Stimulated activated CD8-positive, alpha-beta memory T cell treated with anti-CD3 and anti-CD28 coated beads, Interleukin-15, amount 100 ng/mL, for 24 hours (primary cell): ENCODE measurements around the gene CMBL.
"Not testable (repeated sequence)": the region's sequence is repeated elsewhere in the genome, so short reads cannot be mapped to it uniquely, and the experiment has no call there.

Experiments
- DNase-seq: peaks from one replicate; pipeline ENCODE4 v3.0.0-alpha.2; 2020; ENCODE audit warnings: low read depth

The CMBL gene

DNA sequence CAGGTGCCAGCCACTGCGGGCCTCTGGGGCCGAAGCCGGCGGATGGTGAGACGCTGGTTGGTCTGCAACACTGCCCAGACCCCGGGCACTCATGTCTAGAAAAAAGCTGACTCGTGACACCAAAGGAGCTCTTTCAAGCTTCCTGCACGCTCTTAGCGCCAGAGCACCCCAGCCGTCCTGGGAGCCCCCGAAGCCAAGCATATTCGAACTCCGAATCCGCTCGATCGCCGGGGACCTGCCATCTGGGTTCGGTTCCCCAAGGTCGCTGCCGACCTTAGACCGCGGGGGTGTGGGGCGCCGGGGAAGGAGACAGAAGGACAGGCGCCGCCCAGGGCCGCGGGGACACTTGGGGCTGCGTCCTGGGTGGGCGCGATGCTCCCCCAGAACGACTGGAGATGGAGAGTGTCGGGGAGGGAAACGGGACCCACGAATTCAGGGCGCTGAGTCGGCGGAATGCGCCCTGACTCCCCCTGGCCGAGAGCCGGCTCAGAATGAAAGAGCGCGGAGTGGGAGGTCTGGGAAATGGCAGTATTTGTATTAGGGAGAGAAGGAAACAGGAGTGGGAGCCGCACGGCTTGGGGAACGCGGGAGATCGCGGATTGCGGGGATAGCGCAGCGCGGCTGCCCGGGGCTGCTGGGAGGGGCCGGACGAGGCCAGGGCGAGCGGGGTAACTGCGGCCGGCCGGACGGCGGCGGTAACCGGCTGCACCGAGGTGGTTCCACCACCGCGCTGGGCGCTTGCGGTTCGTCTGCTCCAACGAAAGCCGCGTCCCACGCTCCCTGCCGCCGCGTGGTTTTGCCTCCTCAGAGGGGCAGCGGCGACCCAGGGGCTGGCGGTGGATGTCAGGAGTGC is 25.7 kb upstream of the CMBL start:
- no peak for DNase-seq

DNA sequence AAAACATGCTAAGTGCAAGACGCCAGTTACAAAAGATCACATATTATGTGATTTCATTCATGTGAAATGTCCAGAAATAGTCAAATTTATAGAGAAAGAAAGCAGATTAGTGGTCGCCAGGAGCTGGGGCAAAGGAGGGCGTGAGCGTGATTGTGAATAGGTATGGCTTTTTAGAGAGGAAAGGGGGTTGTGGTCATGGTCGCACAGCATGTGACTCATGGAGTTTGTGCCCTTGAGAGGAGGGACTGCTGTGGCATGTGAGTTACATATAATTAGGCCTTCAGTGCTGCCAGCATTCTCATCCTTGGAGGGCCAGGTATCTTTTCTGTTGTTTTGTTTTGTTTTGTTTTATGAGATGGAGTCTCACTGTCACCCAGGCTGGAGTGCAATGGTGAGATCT is 24.6 kb upstream of the CMBL start:
- DNase-seq: no peak

DNA sequence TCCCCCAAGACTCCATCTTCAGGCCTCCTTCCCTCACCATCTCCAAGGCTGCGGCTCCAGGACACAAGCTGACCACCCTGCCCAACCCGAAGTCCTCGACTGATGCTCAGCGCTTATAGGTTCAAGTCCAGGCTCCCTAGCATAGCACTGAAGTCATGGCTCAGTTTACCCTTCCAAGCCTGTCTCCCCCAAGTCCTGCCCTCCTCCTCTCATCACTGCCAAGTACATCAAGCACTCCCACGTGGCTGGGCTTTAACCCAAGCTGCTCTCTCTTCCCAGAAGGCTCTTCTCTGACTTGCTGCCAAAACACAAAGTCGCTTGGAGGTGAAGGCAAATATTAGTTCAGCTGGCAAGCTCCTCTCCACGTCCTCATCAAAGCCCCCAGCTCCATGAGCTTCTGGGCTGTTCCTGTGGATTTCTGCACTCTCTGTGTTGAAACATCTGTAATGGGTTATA is 23.7 kb upstream of the CMBL start:
- DNase-seq: no peak

GRCh38 chr5:10330511-10331230 is 23.0 kb upstream of the CMBL start:
- DNase-seq: no peak

DNA sequence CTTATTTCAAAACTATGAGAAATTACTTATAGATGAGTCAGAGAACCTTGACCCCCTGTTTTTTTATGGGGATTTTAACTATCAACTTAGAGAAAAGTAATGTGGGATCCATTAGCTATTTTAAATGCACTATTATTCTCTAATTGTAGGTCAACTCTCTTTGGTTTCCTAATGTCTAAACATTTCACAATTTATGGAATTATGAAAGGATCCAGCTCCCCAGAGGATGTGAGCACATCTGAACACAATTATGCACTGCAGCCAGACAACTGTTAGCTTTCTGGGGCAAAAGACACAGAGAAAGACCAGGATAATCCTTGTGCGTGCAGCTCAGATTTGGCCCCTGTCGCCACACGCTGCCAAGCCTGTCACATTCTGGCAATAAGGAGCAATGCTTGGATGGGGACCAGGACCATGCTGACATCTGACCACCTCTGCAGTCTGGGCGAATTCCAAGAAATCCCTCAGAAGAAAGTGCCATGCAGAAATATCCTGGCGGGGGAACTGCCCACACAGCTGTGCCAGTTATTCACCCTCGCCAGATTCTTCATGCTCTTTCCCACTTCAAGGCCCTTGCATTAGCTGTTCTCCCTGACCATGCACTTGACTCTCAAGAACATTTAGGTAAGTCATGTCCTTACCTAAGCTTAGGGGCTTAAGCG is 22.2 kb upstream of the CMBL start:
- no peak for DNase-seq

DNA sequence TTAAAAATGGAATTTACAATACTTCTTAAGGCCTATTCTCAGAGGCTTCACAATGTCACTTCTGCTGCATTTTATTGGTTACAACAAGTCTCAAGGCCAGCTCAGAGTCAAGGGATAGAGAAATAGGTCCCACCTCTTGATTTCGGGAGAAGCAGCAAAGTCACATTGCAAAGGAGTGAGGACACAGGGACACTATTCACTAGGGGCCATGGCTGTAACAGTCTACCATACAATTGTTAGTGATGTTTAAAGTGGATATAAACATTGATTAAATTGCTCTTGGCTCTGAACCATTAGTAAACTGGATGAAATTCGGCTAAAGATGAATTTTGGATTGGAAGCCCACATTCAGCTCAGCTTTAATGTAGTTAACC is 21.7 kb upstream of the CMBL start:
- DNase-seq: no peak

GRCh38 chr5:10328323-10328722 is 20.6 kb upstream of the CMBL start:
- DNase-seq: no peak

DNA sequence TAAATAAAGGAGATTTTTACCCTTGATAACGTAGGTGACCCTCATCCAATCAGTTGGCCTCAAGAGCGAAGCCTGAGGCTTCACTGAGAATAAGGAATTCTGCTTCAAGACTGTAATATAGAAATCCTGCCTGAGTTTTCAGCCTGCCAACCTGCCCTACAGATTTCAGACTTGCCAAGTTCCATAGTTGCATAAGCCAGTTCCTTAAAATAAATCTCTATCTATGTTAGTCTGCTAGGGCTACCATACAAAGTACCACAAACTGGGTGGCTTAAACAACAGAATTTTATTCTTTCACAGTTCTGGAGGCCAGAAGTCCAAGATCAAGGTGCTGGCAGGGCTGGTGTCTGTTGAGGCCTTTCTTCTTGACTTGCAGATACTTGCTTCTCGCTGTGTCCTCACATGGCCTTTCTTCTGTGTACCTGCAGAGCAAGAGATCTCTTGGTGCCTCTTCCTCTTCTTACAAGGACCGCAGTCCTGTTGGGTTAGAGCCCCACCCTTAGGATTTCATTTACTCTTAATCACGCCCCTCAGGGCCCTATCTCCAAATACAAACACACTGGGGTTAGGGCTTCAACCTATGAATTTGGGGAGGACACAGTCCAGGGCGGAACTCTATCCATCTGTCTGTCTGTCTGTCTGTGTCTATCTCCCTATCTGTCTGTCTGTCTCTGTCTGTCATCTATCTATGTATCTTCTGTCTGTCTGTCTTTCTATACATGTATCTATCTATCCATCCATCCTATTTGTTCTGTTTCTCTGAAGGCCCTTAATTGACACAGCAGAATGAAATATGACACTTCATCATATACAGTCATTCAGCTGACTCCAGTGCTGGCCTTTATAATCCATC is 17.0 kb upstream of the CMBL start:
- DNase-seq: no peak

DNA sequence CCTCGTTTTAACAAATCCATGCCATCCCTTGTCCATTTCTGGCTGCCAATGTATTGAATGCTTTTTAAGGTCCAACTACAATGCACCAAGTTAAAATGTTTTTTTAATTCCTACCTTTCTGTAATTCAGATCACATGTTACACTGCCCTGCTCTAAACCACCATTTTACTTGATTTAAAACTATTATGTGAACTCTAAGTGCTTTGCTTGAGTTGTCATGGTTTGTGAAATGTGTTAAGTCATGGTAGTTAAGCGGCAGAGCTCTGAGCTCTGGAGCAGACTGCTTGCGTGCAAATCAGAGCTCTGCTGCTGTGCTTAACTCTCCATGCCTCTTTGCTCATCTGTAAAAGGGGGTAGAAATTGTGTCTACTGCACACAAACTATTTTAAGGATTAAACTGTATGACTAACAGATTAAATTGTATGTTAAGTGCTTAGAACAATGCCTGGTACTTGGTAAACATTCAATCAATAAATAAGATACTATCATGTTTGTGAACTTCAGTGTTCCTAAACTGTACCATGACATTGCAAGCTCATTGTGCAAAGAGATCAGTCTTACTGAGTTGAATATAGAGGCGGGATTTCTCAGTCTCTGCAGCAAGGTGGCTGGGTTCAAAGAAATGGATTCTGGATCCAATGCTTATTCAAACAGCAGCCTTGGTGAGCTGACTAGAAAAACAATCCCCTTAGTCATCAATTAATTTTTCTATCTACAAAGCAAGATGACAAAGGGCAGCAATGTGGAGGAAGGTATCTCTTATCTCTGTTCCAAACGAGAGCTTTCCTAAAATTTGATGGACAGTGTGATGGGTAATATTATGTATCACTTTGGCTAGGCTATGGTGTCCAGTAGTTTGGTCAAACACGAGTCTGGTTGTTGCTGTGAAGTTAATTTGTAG is 16.1 kb upstream of the CMBL start:
- no peak for DNase-seq

- DNase-seq: no peak
These were observed 14.2 kb upstream of the CMBL start for GRCh38 chr5:10321882-10322281.

DNA sequence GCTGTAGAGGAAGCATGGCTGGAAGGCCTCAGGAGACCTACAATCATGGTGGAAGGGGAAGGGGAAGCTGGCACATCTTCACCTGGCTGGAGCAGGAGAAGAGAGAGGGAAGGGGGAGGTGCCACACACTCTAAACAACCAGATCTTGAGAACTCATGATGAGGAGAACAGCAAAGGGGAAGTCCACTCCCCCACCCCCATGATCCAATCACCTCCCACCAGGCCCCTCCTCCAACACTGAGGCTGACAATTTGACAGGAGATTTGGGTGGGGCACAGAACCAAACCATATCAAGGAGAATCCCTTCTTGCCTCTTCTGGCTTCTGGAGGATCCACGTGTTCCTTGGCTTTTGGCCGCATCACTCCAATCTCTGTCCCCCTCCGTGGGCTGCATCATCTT is 13.1 kb upstream of the CMBL start:
- no peak for DNase-seq

- DNase-seq: no peak
These were observed 11.6 kb upstream of the CMBL start for GRCh38 chr5:10319202-10319851.

GRCh38 chr5:10317825-10318682 is 10.4 kb upstream of the CMBL start:
- no peak for DNase-seq

- no peak for DNase-seq
These were observed 8.3 kb upstream of the CMBL start for GRCh38 chr5:10315824-10316509.

- DNase-seq: no peak
These were observed 7.5 kb upstream of the CMBL start for GRCh38 chr5:10315201-10315600.

DNA sequence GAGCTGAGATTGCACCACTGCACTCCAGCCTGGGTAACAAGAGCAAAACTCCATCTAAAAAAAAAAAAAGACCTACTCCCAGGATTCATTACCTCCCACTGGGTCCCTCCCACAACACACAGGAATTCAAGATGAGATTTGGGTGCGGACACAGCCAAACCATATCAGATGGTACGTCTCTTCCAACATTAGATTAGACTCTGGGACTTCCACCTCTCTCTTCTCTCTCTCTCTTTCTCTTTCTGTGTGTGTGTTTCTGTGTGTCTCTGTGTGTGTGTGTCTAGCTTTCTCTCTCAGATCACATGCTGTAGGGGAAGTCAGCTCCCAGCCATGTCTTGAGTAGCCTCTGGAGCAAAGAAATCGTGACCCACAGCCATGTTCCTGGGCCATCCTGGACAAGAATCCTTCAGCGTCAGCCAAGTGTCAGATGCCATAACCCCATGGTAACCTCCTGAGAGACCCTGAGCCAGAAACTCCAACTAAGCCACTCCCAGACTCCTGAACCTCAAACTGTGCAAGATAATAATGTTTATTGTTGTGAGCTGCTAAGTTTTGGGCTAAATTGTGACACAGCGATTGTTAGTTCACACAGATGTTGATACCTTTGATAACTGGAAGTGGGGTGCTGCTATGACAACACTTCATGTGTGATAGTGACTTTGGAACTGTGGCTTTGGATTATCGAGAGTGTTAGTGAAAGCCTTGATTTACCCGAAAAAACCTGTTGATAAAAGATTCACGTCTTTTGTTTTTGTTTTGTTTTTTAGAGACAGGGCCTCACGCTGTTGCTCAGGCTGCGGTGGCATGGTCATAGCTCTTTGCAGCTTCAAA is 4.1 kb upstream of the CMBL start:
- no peak for DNase-seq

DNA sequence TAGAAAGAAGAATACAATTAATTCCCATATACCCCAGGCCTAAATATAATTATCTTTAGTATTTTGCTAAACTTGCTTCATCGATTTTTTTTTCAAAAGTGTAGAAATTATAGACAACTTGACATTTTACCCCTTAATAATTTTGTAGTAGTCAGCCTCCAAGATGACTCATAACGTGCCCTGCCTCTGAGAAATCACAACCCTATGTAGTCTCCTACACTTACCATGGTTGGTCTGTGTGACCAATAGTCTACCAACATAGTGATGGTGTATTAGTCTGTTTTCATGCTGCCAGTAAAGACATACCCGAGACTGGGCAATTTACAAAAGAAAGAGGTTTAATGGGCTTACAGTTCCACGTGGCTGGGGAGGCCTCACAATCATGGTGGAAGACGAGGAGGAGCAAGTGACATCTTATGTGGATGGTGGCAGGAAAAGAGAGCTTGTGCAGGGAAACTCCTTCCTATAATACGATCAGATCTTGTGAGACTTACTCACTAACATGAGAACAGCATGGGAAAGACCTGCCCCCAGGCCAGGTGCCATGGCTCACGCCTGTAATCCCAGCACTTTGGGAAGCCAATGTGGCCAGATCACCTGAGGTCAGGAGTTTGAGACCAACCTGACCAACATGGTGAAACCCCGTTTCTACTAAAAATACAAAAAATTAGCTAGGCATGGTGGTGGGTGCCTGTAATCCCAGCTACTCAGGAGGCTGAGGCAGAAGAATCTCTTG is 3.3 kb upstream of the CMBL start:
- not testable (repeated sequence) for DNase-seq
